ENCODE measurements around the gene CATSPERB. TPM values are rescaled to one million over a fixed set of nuclear protein-coding genes. Genes with fewer than 3 reads are reported as not detected.
"Not testable (repeated sequence)": the region's sequence is repeated elsewhere in the genome, so short reads cannot be mapped to it uniquely, and the experiment has no call there.

CATSPERB gene
- total and polyA plus RNA-seq, 2 of the 8 experiments (the other 6 are each of a cell fraction or from before 2014, with no cell fraction given): 0.11 to 0.30 TPM

DNA sequence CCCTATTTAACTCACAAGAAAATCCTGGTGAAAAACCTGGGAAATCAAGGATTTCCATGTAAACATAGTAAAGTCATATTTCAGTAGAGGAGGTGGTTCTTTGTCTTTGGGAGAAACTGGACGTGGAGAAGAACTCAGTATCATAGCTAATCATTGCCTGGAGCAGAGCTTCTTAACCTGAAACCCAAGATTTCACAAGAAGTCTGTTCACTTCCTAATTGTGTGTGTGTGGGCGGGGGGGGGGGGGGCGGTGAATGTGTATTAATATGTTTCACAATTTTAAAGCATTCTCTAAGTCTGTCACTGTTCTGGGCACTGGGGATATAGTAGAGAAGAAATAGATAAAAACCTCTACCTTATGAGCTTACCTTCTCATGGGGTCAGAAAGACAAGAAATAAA, 125.0 kb downstream of the CATSPERB start (continued):
- TF ChIP-seq FOSL1 (IDR thresholded peaks at IDR 0.05; ENCODE audit: insufficient read depth, low read depth, low read length) (no peak), JUND (IDR thresholded peaks at IDR 0.05; ENCODE audit: low read length) (no peak), ASH2L (IDR thresholded peaks at IDR 0.05; ENCODE audit: low read length) (no peak), KDM4A (IDR thresholded peaks at IDR 0.05; ENCODE audit: low read depth, low read length, severe bottlenecking) (no peak), RBBP5 (IDR thresholded peaks at IDR 0.05; ENCODE audit: borderline replicate concordance, low read depth, low read length) (no peak)
- TF ChIP-seq, protein P1, sequence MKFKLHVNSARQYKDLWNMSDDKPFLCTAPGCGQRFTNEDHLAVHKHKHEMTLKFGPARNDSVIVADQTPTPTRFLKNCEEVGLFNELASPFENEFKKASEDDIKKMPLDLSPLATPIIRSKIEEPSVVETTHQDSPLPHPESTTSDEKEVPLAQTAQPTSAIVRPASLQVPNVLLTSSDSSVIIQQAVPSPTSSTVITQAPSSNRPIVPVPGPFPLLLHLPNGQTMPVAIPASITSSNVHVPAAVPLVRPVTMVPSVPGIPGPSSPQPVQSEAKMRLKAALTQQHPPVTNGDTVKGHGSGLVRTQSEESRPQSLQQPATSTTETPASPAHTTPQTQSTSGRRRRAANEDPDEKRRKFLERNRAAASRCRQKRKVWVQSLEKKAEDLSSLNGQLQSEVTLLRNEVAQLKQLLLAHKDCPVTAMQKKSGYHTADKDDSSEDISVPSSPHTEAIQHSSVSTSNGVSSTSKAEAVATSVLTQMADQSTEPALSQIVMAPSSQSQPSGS (IDR thresholded peaks at IDR 0.05; ENCODE audit: low read length): no peak

- H3K18ac ChIP-seq (ENCODE audit: extremely low read depth, low read length); H2BK20ac ChIP-seq (ENCODE audit: low read length); H3K4me2 ChIP-seq (ENCODE audit: insufficient read depth in 1 of 2, low read depth in 2 of 2, low read length in 2 of 2); H3K27ac ChIP-seq (ENCODE audit: low read depth, low read length); POLR2A ChIA-PET (ENCODE audit: partially characterized antibody); H2BK15ac ChIP-seq (ENCODE audit: low read length); H4K5ac ChIP-seq (ENCODE audit: insufficient read length, low read depth, low read length); H3K56ac ChIP-seq (replicated peaks; ENCODE audit: insufficient read length, low read depth, low read length); H3K4me1 ChIP-seq (replicated peaks in 1 of 4; ENCODE audit: control insufficient read depth in 3 of 4, insufficient read depth in 4 of 4, low read length in 3 of 4); H4K91ac ChIP-seq (replicated peaks; ENCODE audit: insufficient read length, low read length); H3K23ac ChIP-seq (ENCODE audit: insufficient read length); H3K36me3 ChIP-seq (ENCODE audit: control insufficient read depth in 2 of 4, insufficient read depth in 4 of 4, low read length in 3 of 4); H2BK5ac ChIP-seq (ENCODE audit: low read depth, low read length); H2BK120ac ChIP-seq (replicated peaks; ENCODE audit: low read depth, low read length); H2AFZ ChIP-seq (ENCODE audit: low read length); H4K8ac ChIP-seq (ENCODE audit: extremely low read depth, insufficient read depth, low read length); H4K20me1 ChIP-seq (replicated peaks in 1 of 2; ENCODE audit: control insufficient read depth in 1 of 2, insufficient read depth in 2 of 2, low read length in 2 of 2); H3K4ac ChIP-seq (replicated peaks; ENCODE audit: insufficient read length, low read depth, low read length); H2AK5ac ChIP-seq (ENCODE audit: low read depth, low read length); FAIRE-seq; H3K79me2 ChIP-seq (ENCODE audit: control insufficient read depth in 1 of 2, insufficient read depth in 2 of 2, low read length in 2 of 2); H2BK12ac ChIP-seq (ENCODE audit: low read depth, low read length); H3K9me3 ChIP-seq (ENCODE audit: insufficient read depth in 2 of 2, low read depth in 1 of 2, low read length in 1 of 2); CTCF ChIA-PET (ENCODE audit: partially characterized antibody); H3K4me3 ChIP-seq (ENCODE audit: extremely low read depth in 1 of 4, insufficient read depth in 2 of 4, low read depth in 3 of 4, low read length in 4 of 4); H3K79me1 ChIP-seq (ENCODE audit: low read depth, low read length); H3K9ac ChIP-seq (replicated peaks in 1 of 4; ENCODE audit: extremely low read depth in 1 of 4, low read depth in 3 of 4, low read length in 3 of 4); H3K14ac ChIP-seq (ENCODE audit: insufficient read length); H3K27me3 ChIP-seq (replicated peaks in 1 of 4; ENCODE audit: control insufficient read depth in 3 of 4, extremely low read depth in 1 of 4, insufficient read depth in 3 of 4, low read length in 3 of 4); DNase-seq (ENCODE audit: low read depth in 1 of 2, low spot score in 2 of 2); H3K23me2 ChIP-seq (ENCODE audit: low read depth, low read length): not testable (repeated sequence)
- 79% methylated on average over 1 of the region's 1 CpG; no CpG with 5 or more reads in 1 of the 2 experiments for WGBS, 2 experiments (ENCODE audit: extremely low coverage in 1 of 2, insufficient coverage in 1 of 2, insufficient read length in 1 of 2, insufficient replicate concordance in 2 of 2, low coverage in 1 of 2, low lambda C conversion rate in 2 of 2, missing lambda C conversion rate in 1 of 2)
Observed at GRCh38 chr14:91604611-91605010, 127.3 kb downstream of the CATSPERB start.

All from H1 (cell line).